Fibroblast of lung (primary cell): ENCODE measurements around the gene SPRTN.

Experiments used
- CTCF ChIP-seq, 2 donors: IDR thresholded peaks in 1 of 2; conservative IDR thresholded peaks in 1 of 2; 1 replicate in 1 of 2; 2 replicates in 1 of 2; pipeline ENCODE4 v1.5.1; 2011 to 2012; ENCODE audit warnings: low read length in 2 of 2, control low read depth in 1 of 2, inconsistent platforms in 1 of 2, low read depth in 1 of 2, mild to moderate bottlenecking in 1 of 2
- EZH2 ChIP-seq: IDR thresholded peaks from 2 replicates; pipeline ENCODE4 v1.5.1; 2012; ENCODE audit warnings: low read length, control low read depth, mild to moderate bottlenecking; ENCODE audit errors: missing control alignments

GRCh38 chr1:231326248-231326647 lies 11.8 kb upstream of the SPRTN start:
- TF ChIP-seq CTCF (conservative IDR thresholded peaks at IDR 0.05 in 1 of 2, IDR thresholded peaks at IDR 0.05 in 1 of 2; ENCODE audit: low read depth in 1 of 2, low read length in 2 of 2) (no peak), EZH2 (no peak)
